T-helper 1 cell treated with Interleukin-12 subunit alpha and Interleukin-12 subunit beta and Interleukin-4 antibody, amounts not matched to agents 30 μg/mL and 1 μg/mL, for 36 hours (primary cell): ENCODE data around the gene DNAJA3.
A peak's percentile ranks its signal among the peaks of the same experiment; 100 is the strongest.

Experiments
- H3K27ac Mint-ChIP-seq: one replicate; pipeline ENCODE4 v1.8.0; 2021; ENCODE audit warnings: mild to moderate bottlenecking, mixed read lengths
- H3K27me3 Mint-ChIP-seq: one replicate; pipeline ENCODE4 v1.8.0; 2021; ENCODE audit warnings: low read depth, mixed read lengths
- H3K36me3 Mint-ChIP-seq: one replicate; pipeline ENCODE4 v1.8.0; 2021; ENCODE audit warnings: low read depth, mixed read lengths
- H3K4me1 Mint-ChIP-seq: one replicate; pipeline ENCODE4 v1.8.0; 2021; ENCODE audit warnings: low read depth, mixed read lengths
- H3K4me3 Mint-ChIP-seq: one replicate; pipeline ENCODE4 v1.8.0; 2021; ENCODE audit warnings: mild to moderate bottlenecking, moderate library complexity, mixed read lengths
- H3K9me3 Mint-ChIP-seq: one replicate; pipeline ENCODE4 v1.8.0; 2021; ENCODE audit warnings: mixed read lengths

DNAJA3 gene

DNA sequence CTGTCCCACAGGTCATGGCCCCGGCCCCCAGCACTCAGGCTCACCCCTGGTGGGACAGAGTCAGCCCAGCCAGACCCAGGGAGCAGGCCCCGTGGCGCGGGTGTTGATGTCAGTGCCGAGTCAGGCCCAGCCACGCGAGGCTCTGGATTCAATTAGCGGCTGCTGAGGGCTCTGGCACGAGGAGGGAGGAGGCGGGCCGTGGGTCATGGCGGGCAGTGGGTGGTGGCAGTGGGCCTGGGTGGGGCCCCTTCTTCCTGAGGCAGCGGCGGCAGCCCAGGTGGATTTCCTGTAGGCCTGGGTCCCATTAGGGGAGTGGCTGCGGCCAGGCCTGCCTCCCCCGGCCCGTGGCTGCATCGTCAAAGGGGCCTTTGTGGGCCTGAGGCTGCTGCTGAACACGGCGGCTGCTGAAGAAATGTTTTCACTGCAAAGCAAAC is 41.1 kb upstream of the DNAJA3 start:
- H3K9me3 Mint-ChIP-seq: no peaks in the 10 kb centered on the region
- peaks cover 10% of the 10 kb centered on the region for H3K36me3 Mint-ChIP-seq
- no peak overlapping the region for H3K27ac Mint-ChIP-seq
- H3K4me1 Mint-ChIP-seq: no peaks in the 10 kb centered on the region
- no peak overlapping the region for H3K4me3 Mint-ChIP-seq
- H3K27me3 Mint-ChIP-seq: no peaks in the 10 kb centered on the region

DNA sequence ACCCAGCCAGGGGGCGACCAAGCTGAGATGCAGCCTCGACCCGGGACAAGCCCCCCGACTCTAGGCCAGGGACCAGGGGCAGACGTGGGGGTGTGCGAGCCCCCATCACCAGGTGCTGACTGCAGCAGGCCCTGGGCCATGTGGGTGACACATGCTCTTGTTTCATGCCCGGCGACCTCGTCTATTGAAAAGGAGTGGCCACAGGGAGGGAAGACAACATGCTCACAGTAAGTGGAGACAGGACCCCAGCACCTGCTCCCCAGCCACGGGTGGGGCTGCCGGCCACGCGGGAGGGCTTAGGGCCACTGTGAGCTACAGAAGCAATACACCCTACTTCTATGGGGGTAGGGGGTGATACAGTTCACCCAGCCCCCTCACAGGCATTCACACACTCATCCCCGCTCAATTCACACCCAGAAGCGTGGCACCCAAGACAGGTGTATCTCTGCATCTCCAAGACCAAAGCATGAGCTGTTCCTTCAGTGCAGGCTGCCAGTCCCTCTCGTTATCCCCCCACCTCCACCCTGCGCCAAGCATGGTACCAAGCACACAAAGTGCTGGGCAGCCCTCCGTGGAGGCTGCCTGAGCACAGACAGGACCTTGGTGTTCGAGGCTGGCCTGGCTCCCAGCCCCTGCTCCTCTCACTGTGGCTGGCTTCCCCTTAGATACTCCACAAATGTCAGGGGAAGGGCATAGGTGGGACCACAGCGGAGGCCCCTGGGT is 40.4 kb upstream of the DNAJA3 start:
- H3K4me1 Mint-ChIP-seq: no peaks in the 10 kb centered on the region
- no peak overlapping the region for H3K4me3 Mint-ChIP-seq
- H3K36me3 Mint-ChIP-seq: peaks cover 10% of the 10 kb centered on the region
- H3K9me3 Mint-ChIP-seq: no peaks in the 10 kb centered on the region
- H3K27ac Mint-ChIP-seq: peak overlapping the region; percentile 15
- H3K27me3 Mint-ChIP-seq: no peaks in the 10 kb centered on the region

DNA sequence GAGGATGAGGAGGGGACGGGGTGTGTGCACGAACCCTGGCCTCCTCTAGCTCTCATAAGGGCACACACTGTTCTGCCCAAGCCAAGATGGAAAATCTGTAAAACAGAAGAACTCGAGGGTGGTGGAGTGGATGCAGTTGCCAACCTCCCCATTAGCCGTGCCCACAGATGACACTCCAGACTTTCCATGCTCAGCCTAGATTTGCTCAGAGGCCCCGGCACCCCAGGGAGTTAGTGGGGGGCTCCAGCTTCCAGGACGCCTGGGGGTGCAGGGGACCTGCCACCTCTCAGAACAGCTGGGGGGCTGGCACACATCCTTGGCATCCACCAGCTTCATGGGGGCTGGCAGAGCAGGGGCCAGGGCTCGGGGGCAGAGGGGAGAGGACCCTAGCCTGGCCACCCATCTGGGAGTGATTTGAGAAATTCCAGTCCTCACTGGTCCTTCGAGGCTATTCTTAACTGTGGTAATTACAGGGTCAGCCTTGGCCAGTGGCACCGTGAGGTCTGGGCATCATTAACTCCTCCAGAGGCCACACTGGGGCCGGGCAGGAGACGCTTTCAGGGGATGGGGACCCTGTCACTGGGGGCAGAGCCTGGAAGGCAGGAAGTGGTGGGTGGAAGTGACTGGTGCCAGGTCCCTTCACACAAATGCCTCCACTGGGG is 39.7 kb upstream of the DNAJA3 start:
- Mint-ChIP-seq H3K4me3 (no peak overlapping the region), H3K27ac (no peak overlapping the region), H3K27me3 (no peaks in the 10 kb centered on the region), H3K9me3 (no peaks in the 10 kb centered on the region), H3K36me3 (peaks cover 10% of the 10 kb centered on the region), H3K4me1 (no peaks in the 10 kb centered on the region)

DNA sequence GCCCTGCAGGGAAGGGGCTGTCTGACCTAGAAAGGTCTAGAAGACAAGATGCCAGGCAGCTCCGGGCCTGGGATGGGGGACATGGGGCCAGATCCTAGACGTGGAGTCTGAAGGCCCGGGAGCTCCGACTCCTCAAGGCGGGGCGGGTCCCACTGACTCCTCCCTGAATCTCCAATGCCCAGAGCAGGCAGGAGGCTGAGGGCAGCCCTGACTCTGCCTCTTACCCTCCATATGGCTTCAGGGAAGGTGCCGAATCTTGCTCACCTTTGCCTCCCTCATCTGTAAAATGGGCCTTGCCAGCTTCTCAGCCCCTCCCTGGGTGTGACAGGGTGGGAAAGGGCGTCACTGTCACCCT is 39.2 kb upstream of the DNAJA3 start:
- Mint-ChIP-seq H3K36me3 (peaks cover 10% of the 10 kb centered on the region), H3K27ac (no peak overlapping the region), H3K4me3 (no peak overlapping the region), H3K9me3 (no peaks in the 10 kb centered on the region), H3K4me1 (no peaks in the 10 kb centered on the region), H3K27me3 (no peaks in the 10 kb centered on the region)

DNA sequence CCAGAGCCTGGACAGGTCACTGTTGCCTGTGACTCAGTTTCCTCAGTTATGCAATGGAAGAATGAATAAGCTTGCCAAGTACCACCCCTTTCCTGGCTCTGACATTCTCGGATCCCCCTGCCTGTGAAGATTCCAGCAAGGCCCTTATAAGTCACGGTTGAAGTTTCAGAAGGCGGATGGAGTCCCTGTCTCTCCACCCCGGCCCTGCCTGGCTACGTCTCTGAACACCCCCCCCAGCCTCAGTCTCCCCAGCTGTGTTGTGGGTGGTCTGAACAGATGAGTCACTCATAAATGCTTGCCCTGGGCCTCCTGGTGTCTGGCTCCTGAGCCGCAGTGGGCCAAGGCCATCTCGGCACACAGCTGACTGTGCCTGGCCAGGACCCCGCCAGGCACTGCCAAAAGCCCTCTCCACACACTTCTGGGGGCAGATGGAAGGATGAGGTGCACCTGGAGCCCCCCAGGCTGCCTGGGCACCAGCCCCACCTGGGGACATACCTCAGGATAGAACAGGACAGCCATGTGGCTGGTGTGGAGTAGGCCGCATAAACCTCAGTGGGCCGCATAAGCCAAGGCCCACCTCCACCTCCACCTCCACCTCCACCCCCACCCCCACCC is 38.6 kb upstream of the DNAJA3 start:
- Mint-ChIP-seq H3K27me3 (no peaks in the 10 kb centered on the region), H3K4me3 (no peak overlapping the region), H3K36me3 (peaks cover 10% of the 10 kb centered on the region), H3K27ac (no peak overlapping the region), H3K4me1 (no peaks in the 10 kb centered on the region), H3K9me3 (no peaks in the 10 kb centered on the region)

DNA sequence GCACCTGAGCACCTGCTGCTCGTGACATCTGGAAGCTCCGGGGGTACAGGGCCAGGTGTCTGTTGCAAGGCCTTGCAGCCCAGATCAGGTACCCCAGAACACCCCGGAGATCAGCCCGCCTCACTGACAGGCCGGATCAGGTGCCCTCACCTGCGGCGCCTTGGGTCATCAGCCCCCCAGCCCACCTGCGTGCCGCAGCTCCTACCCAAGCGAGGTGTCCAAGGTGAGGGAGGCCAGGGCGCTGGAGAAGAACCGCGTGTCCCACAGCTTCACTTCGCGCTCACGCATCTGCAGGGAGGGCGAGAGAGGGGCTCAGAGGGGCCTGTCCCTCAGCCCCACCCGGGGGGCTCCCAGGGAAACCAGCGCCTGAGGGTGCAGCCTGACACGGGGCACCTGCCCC is 37.9 kb upstream of the DNAJA3 start:
- Mint-ChIP-seq H3K9me3 (no peaks in the 10 kb centered on the region), H3K27ac (no peak overlapping the region), H3K36me3 (peaks cover 13% of the 10 kb centered on the region), H3K4me3 (no peak overlapping the region), H3K4me1 (no peaks in the 10 kb centered on the region), H3K27me3 (no peaks in the 10 kb centered on the region)

DNA sequence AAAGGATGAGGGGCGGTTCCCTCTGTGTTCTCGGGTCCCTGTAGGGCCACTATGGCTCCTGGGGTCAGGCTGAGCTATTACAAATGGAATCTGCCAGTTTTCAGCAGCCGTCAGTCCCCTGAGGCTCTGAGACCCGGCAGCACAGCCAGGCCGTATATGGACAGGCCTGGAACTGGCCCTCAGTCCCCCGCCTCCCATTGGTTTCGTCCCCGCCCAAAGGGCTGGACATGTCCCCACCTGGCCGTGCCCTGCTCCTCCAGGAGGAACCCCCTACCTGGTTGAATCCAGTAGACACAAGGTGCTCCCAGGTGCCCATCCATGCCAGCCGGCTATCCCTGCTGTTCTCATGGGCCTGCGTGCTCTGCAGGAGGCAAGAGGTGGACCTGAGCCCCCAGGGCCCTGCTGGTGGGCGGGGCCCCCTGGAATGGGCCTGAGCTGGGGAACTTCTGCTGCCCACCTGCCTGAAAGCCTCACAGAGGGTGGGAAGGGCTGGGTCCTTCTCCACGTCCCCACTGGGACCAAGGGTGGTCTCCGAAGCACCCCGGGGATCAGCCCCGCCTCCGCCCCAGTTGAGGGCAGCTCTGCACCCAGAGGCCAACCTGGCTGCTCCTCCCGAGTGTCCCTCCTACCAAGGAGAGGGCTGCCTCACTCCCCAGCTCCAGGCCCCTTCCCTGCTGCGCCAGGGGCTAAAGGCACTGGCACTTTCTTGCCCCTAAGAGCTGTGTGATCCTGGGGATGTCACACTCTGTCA is 37.2 kb upstream of the DNAJA3 start:
- no peak overlapping the region for H3K27ac Mint-ChIP-seq
- no peaks in the 10 kb centered on the region for H3K9me3 Mint-ChIP-seq
- no peaks in the 10 kb centered on the region for H3K27me3 Mint-ChIP-seq
- peaks cover 9% of the 10 kb centered on the region for H3K36me3 Mint-ChIP-seq
- H3K4me1 Mint-ChIP-seq: no peaks in the 10 kb centered on the region
- no peak overlapping the region for H3K4me3 Mint-ChIP-seq

DNA sequence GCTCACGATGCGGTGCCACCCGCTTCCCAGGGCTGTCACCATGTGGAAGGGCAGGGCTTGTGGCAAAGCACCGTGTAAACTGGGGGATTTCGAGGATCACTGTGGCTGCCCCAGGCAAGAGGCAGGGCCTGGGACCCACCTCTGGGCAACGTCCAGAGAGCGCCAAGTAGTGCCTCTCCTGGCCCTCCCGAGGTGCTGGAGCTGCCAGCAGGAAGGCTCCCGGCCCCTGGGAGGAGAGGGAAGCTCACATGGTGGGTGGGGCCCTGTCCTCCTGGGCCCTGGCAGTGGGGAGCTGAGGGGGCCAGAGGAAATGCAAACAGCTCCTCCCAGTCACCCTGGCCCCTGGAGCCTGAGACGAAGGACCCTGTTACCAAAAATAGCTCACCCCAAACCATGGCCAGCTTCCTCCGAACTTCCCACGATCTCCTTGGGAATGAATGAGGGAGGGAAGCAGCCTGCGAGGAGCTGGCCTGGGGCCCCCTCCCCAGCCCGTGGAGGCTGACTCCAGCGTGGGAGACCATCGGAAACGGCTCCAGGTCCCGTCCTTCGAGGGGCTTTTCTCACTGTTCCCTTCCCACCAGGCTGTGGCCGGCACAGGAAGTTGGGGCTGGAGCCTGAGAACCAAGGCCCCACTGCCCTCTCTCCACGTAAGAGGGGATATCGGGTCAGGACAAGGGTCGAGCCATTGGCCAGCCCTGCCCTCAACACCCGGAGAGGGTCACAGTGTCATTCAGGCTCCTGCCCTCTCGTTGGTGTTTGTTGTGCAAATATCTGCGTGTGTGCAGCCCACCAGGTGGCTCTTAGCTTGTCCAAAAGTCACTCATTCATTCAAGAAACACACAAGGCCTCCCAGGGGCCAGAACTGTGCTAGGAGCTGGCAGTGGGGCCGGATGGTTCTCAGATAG is 36.4 kb upstream of the DNAJA3 start:
- H3K4me1 Mint-ChIP-seq: no peaks in the 10 kb centered on the region
- peaks cover 9% of the 10 kb centered on the region for H3K36me3 Mint-ChIP-seq
- no peaks in the 10 kb centered on the region for H3K9me3 Mint-ChIP-seq
- no peaks in the 10 kb centered on the region for H3K27me3 Mint-ChIP-seq
- H3K27ac Mint-ChIP-seq: no peak overlapping the region
- no peak overlapping the region for H3K4me3 Mint-ChIP-seq

DNA sequence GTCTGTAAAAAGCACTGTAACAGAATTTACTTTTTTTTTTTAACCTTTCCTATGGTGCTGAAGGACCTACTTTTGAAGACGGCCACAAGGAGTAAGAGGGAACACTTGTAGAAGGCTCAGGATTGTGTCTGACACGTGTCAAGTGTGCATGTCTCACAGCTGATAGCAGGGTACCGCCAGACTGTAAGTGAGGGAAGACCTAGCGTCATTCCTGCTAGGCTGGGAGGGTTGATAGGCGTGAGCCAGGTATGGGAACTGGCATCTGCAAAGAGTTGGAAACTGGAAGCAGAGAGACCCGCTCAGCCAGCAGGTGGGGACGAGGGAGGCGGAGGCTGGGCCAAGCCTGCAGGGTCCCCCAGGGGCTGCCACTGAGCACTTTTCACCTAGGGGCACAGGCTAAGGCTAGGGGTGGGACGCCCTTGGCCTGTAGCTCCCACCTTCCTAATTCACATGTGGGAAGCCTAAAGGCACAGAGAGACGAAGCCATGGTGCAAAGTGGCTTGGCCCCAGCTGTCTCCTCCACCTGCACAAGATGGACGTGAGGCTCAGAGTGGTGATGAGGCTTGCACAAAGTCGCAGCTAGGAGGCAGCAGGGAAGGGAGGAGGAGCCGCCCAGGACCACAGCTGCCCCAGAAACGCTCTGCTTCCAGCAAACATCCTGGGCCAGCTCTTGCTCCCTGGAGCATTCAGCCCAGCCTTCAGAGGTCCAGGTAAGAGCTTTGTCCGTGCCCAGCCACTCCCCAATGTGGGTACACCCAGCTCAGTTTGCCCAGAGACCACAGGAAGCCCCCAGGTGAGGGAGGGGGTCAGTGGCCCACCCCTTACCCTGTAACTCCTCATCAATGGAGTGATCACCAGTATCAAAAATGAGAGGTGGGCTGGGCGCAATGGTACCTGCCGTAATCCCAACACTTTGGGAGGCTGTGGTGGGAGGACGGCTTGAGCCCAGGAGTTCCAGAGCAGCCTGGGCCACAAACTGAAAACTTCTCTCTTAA is 35.1 kb upstream of the DNAJA3 start:
- no peak overlapping the region for H3K27ac Mint-ChIP-seq
- no peaks in the 10 kb centered on the region for H3K9me3 Mint-ChIP-seq
- no peaks in the 10 kb centered on the region for H3K27me3 Mint-ChIP-seq
- H3K36me3 Mint-ChIP-seq: peaks cover 15% of the 10 kb centered on the region
- H3K4me1 Mint-ChIP-seq: no peaks in the 10 kb centered on the region
- no peak overlapping the region for H3K4me3 Mint-ChIP-seq

DNA sequence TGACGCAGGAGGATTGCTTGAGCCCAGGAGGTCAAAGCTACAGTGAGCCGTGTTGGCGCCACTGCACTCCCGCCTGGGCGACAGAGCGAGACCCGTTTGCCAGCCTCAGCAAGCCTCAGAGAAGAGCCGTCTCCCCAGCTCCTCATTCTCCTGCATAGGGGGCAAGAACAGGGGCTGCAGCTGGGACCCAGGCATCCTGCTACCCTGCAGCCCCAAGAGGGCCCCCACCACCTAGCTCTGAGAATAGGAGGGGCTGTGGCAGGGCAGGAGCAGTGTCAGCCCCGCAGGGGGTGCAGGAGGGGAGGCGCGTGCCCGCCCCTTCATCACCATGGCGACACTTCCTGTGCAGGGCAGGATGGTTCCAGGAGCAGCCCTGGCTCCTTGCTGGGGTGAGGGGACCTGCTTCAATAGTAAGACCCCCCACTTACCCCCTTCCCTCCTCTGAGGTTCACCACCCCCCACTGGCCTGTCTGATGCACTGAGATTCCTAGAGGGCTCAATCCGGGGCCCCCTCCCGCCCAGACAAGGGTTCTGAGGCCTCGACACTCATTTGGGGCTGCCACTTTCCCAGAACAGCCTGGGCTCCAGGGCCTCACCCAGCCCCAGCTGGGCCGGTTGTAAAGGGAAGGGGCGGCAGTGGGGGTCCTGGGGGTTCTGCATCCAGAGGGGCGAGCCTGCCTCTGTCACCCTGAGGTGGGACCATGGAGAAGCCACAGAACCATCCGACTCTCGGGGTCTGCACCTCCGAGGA is 33.9 kb upstream of the DNAJA3 start:
- Mint-ChIP-seq H3K27me3 (no peaks in the 10 kb centered on the region), H3K27ac (no peak overlapping the region), H3K4me1 (no peaks in the 10 kb centered on the region), H3K4me3 (no peak overlapping the region), H3K9me3 (no peaks in the 10 kb centered on the region), H3K36me3 (peaks cover 15% of the 10 kb centered on the region)

DNA sequence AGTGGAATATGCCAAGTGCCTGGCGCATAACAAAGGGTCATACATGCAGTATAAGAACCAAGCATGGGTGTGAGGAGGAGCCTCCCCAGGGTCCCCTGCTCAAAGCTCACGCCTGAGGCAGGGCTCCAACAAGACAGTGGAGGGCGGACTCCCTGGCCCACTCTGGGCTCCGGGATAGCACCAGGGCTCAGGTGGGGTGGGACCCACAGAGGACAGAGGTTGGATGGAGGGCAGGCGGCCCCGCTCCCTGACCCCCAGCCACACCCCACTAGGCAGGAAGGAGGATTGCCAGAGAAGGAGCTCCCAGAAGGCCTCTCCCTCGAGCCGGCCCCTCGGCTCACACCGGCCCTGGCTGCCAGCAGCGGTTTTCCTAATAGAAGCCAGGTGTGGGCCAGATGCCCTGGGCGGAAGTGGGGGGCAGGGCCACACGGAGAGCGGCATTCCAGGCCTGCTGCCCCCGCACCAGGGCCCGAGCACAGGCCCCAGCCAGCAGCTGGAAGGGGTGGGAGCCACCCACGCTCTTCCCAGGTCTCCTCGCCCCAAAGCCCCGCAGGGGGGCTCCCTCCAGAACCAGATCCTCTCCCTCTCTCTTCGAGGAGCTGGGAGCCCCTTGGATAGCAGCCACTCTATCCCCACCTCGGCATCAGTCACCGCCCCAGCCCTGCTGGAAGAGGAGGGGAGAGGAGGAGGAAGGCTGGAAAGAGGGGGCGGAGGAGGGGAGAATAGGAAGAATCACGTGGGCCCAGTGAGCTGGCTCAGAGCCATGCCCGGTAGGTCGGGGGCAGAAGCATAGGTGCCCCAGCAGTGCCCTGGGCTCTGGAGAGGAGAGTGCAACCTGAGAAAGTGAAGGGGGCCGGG is 33.1 kb upstream of the DNAJA3 start:
- Mint-ChIP-seq H3K36me3 (peaks cover 15% of the 10 kb centered on the region), H3K27me3 (no peaks in the 10 kb centered on the region), H3K4me1 (no peaks in the 10 kb centered on the region), H3K9me3 (no peaks in the 10 kb centered on the region), H3K27ac (no peak overlapping the region), H3K4me3 (no peak overlapping the region)

DNA sequence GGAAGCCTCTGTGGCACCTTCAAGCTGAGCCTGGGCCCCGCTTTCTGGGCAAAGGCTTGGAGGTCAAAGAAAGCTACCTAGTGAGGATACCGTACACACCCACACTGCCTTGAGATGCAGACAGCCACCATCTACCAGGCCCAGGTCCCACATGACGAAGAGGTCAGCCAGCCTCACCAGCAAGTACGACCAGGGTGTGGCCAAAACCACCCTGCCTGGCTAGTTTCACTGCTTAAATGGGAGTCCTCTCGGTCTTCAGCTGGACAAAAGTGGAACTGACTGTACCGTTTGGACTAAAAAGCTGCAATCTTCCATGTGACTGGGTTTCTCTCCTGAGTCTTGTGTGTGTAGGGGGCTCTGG is 32.4 kb upstream of the DNAJA3 start:
- Mint-ChIP-seq H3K36me3 (peaks cover 15% of the 10 kb centered on the region), H3K9me3 (no peaks in the 10 kb centered on the region), H3K27me3 (no peaks in the 10 kb centered on the region), H3K4me1 (no peaks in the 10 kb centered on the region), H3K27ac (no peak overlapping the region), H3K4me3 (no peak overlapping the region)
